ENCODE results near the gene GIMAP2. TPM values are rescaled to one million over a fixed set of nuclear protein-coding genes. Genes with fewer than 3 reads are reported as not detected.

Gene GIMAP2
- total and polyA plus RNA-seq, 2 of the 13 experiments (the other 11 are each of a cell fraction or from before 2014, with no cell fraction given): 0.49 to 1.4 TPM

DNA sequence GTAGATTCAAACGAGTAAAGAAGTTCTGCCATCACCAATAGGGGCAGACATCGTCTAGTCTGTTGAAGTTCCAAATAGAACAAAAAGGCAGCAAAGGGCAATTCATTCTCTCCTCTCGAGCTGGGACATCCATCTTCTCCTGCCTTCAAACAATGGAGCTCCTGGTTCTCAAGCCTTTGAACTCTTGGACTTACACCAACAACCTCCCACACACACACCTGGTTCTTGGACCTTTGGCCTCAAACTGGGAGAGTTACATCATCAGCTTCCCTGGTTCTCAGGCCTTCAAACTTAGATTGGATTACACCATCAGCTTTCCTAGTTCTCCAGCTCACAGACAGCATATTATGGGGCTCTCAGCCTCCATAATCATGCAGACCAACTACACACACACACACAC lies 41.9 kb downstream of the GIMAP2 start (continued):
- TF ChIP-seq, protein P1, sequence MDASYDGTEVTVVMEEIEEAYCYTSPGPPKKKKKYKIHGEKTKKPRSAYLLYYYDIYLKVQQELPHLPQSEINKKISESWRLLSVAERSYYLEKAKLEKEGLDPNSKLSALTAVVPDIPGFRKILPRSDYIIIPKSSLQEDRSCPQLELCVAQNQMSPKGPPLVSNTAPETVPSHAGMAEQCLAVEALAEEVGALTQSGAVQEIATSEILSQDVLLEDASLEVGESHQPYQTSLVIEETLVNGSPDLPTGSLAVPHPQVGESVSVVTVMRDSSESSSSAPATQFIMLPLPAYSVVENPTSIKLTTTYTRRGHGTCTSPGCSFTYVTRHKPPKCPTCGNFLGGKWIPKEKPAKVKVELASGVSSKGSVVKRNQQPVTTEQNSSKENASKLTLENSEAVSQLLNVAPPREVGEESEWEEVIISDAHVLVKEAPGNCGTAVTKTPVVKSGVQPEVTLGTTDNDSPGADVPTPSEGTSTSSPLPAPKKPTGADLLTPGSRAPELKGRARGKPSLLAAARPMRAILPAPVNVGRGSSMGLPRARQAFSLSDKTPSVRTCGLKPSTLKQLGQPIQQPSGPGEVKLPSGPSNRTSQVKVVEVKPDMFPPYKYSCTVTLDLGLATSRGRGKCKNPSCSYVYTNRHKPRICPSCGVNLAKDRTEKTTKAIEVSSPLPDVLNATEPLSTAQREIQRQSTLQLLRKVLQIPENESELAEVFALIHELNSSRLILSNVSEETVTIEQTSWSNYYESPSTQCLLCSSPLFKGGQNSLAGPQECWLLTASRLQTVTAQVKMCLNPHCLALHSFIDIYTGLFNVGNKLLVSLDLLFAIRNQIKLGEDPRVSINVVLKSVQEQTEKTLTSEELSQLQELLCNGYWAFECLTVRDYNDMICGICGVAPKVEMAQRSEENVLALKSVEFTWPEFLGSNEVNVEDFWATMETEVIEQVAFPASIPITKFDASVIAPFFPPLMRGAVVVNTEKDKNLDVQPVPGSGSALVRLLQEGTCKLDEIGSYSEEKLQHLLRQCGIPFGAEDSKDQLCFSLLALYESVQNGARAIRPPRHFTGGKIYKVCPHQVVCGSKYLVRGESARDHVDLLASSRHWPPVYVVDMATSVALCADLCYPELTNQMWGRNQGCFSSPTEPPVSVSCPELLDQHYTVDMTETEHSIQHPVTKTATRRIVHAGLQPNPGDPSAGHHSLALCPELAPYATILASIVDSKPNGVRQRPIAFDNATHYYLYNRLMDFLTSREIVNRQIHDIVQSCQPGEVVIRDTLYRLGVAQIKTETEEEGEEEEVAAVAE (CRISPR knock-in tag; IDR thresholded peaks at IDR 0.05; ENCODE audit: borderline replicate concordance): no peak
- TF ChIP-seq GFI1 (CRISPR knock-in tag; IDR thresholded peaks at IDR 0.05; ENCODE audit: borderline replicate concordance) (no peak; the same call in 1 of the 2 replicates), HOXA5 (CRISPR knock-in tag; IDR thresholded peaks at IDR 0.05) (no peak; the same call in 1 of the 2 replicates), MATR3 (CRISPR knock-in tag; IDR thresholded peaks at IDR 0.05) (no peak), PHF20 (CRISPR knock-in tag; IDR thresholded peaks at IDR 0.05) (no peak), KDM5A (IDR thresholded peaks at IDR 0.05; ENCODE audit: borderline replicate concordance, low read length) (no peak), CHCHD3 (CRISPR knock-in tag; IDR thresholded peaks at IDR 0.05) (no peak)
- TF ChIP-seq, protein P2, sequence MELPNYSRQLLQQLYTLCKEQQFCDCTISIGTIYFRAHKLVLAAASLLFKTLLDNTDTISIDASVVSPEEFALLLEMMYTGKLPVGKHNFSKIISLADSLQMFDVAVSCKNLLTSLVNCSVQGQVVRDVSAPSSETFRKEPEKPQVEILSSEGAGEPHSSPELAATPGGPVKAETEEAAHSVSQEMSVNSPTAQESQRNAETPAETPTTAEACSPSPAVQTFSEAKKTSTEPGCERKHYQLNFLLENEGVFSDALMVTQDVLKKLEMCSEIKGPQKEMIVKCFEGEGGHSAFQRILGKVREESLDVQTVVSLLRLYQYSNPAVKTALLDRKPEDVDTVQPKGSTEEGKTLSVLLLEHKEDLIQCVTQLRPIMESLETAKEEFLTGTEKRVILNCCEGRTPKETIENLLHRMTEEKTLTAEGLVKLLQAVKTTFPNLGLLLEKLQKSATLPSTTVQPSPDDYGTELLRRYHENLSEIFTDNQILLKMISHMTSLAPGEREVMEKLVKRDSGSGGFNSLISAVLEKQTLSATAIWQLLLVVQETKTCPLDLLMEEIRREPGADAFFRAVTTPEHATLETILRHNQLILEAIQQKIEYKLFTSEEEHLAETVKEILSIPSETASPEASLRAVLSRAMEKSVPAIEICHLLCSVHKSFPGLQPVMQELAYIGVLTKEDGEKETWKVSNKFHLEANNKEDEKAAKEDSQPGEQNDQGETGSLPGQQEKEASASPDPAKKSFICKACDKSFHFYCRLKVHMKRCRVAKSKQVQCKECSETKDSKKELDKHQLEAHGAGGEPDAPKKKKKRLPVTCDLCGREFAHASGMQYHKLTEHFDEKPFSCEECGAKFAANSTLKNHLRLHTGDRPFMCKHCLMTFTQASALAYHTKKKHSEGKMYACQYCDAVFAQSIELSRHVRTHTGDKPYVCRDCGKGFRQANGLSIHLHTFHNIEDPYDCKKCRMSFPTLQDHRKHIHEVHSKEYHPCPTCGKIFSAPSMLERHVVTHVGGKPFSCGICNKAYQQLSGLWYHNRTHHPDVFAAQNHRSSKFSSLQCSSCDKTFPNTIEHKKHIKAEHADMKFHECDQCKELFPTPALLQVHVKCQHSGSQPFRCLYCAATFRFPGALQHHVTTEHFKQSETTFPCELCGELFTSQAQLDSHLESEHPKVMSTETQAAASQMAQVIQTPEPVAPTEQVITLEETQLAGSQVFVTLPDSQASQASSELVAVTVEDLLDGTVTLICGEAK (IDR thresholded peaks at IDR 0.05): no peak
- TF ChIP-seq, protein P2 (CRISPR knock-in tag; IDR thresholded peaks at IDR 0.05): peak; percentile 28; the same call in 1 of the 2 replicates
